H9 (cell line): ENCODE measurements around the gene HOXC11. TPM values are rescaled to one million over a fixed set of nuclear protein-coding genes. Genes with fewer than 3 reads are reported as not detected.

Experiments
- DNase-seq: peaks from one replicate; pipeline ENCODE4 v3.0.0-alpha.2; 2017
- H2AFZ ChIP-seq: one replicate; pipeline ENCODE4 v1.6.1; 2013; ENCODE audit warnings: mild to moderate bottlenecking, low read length, control low read depth, moderate library complexity
- H2AK5ac ChIP-seq: 2 replicates; pipeline ENCODE4 v1.6.1; 2013; ENCODE audit warnings: low read length, control low read depth, mixed read lengths; ENCODE audit not compliant: insufficient read length
- H2BK120ac ChIP-seq: one replicate; pipeline ENCODE4 v1.6.1; 2013; ENCODE audit warnings: low read depth, mild to moderate bottlenecking, low read length, control low read depth, inconsistent platforms; ENCODE audit not compliant: poor library complexity, severe bottlenecking
- H2BK12ac ChIP-seq: 2 replicates; pipeline ENCODE4 v1.6.1; 2013; ENCODE audit warnings: low read length, control low read depth, mixed read lengths, low read depth; ENCODE audit not compliant: insufficient read length
- H2BK15ac ChIP-seq: 2 replicates; pipeline ENCODE4 v1.6.1; 2013; ENCODE audit warnings: low read depth, low read length, control low read depth
- H2BK20ac ChIP-seq: one replicate; pipeline ENCODE4 v1.6.1; 2013; ENCODE audit warnings: low read depth, mild to moderate bottlenecking, low read length, control low read depth, inconsistent platforms; ENCODE audit not compliant: poor library complexity, severe bottlenecking
- H2BK5ac ChIP-seq: 2 replicates; pipeline ENCODE4 v1.6.1; 2013; ENCODE audit warnings: low read length, control low read depth, mixed read lengths; ENCODE audit not compliant: insufficient read length
- H3K14ac ChIP-seq: 2 replicates; pipeline ENCODE4 v1.6.1; 2013; ENCODE audit warnings: low read length, control low read depth; ENCODE audit not compliant: insufficient read depth
- H3K18ac ChIP-seq: 2 replicates; pipeline ENCODE4 v1.6.1; 2013; ENCODE audit warnings: low read depth, mild to moderate bottlenecking, mixed read lengths, low read length, control low read depth; ENCODE audit not compliant: insufficient read length
- H3K23ac ChIP-seq: 2 replicates; pipeline ENCODE4 v1.6.1; 2013; ENCODE audit warnings: low read length, control low read depth, mixed read lengths, low read depth; ENCODE audit not compliant: insufficient read length
- H3K23me2 ChIP-seq: 2 replicates; pipeline ENCODE4 v1.6.1; 2013; ENCODE audit warnings: low read depth, mild to moderate bottlenecking, mixed read lengths, low read length, control low read depth; ENCODE audit not compliant: insufficient read length, poor library complexity, severe bottlenecking
- H3K27ac ChIP-seq: 2 replicates; pipeline ENCODE4 v1.5.1; 2013; ENCODE audit warnings: low read length, control low read depth, mixed read lengths, low read depth; ENCODE audit not compliant: insufficient read length
- H3K27me3 ChIP-seq: 2 replicates; pipeline ENCODE4 v1.6.1; 2013; ENCODE audit warnings: low read length, control low read depth, inconsistent platforms; ENCODE audit not compliant: insufficient read depth
- H3K4ac ChIP-seq: 2 replicates; pipeline ENCODE4 v1.6.1; 2013; ENCODE audit warnings: low read depth, mild to moderate bottlenecking, control low read depth, inconsistent platforms, low read length, moderate library complexity
- H3K4me1 ChIP-seq: 2 replicates; pipeline ENCODE4 v1.6.1; 2013; ENCODE audit warnings: low read length, control low read depth, inconsistent platforms; ENCODE audit not compliant: insufficient read depth
- H3K4me2 ChIP-seq: 2 replicates; pipeline ENCODE4 v1.6.1; 2013; ENCODE audit warnings: low read length, control low read depth, mixed read lengths; ENCODE audit not compliant: insufficient read length, insufficient read depth
- H3K56ac ChIP-seq: 2 replicates; pipeline ENCODE4 v1.6.1; 2013; ENCODE audit warnings: low read depth, mild to moderate bottlenecking, mixed read lengths, low read length, control low read depth; ENCODE audit not compliant: insufficient read length
- H3K79me1 ChIP-seq: 2 replicates; pipeline ENCODE4 v1.6.1; 2013; ENCODE audit warnings: low read depth, mild to moderate bottlenecking, moderate library complexity, low read length, control low read depth, inconsistent platforms; ENCODE audit not compliant: insufficient read depth, poor library complexity, severe bottlenecking
- H3K79me2 ChIP-seq: 2 replicates; pipeline ENCODE4 v1.6.1; 2013; ENCODE audit warnings: low read length, control low read depth, inconsistent platforms; ENCODE audit not compliant: insufficient read depth
- H3K9ac ChIP-seq: 2 replicates; pipeline ENCODE4 v1.6.1; 2013; ENCODE audit warnings: low read length, control low read depth, mixed read lengths; ENCODE audit not compliant: insufficient read length; ENCODE audit errors: extremely low read depth
- H3K9me3 ChIP-seq: one replicate; pipeline ENCODE4 v1.6.1; 2013; ENCODE audit warnings: low read depth, low read length, inconsistent platforms; ENCODE audit not compliant: control insufficient read depth
- H3T11ph ChIP-seq: one replicate; pipeline ENCODE4 v1.6.1; 2013; ENCODE audit warnings: mild to moderate bottlenecking, low read length, control low read depth, inconsistent platforms
- H4K20me1 ChIP-seq: one replicate; pipeline ENCODE4 v1.6.1; 2013; ENCODE audit not compliant: control insufficient read depth, insufficient read length, insufficient read depth
- H4K5ac ChIP-seq: 2 replicates; pipeline ENCODE4 v1.6.1; 2013; ENCODE audit warnings: low read depth, mild to moderate bottlenecking, mixed read lengths, low read length, control low read depth; ENCODE audit not compliant: insufficient read length
- H4K8ac ChIP-seq: replicated peaks from 2 replicates; pipeline ENCODE4 v1.6.1; 2013; ENCODE audit warnings: low read length, control low read depth, mixed read lengths, low read depth; ENCODE audit not compliant: insufficient read length
- H4K91ac ChIP-seq: 2 replicates; pipeline ENCODE4 v1.6.1; 2013; ENCODE audit warnings: low read depth, mild to moderate bottlenecking, moderate library complexity, mixed read lengths, low read length, control low read depth; ENCODE audit not compliant: insufficient read length
- H3K27ac Mint-ChIP-seq, 3 experiments: 2 replicates in 2 of 3; 3 replicates in 1 of 3; pipeline ENCODE4 v1.8.0; 2020 to 2021; ENCODE audit warnings: mixed read lengths in 3 of 3, mild to moderate bottlenecking in 1 of 3, moderate library complexity in 1 of 3
- H3K27me3 Mint-ChIP-seq: 2 replicates; pipeline ENCODE4 v1.8.0; 2021; ENCODE audit warnings: low read depth, mild to moderate bottlenecking, moderate library complexity, mixed read lengths
- H3K36me3 Mint-ChIP-seq, 3 experiments: 2 replicates in 2 of 3; 3 replicates in 1 of 3; pipeline ENCODE4 v1.8.0; 2020 to 2021; ENCODE audit warnings: low read depth in 3 of 3, mixed read lengths in 3 of 3; ENCODE audit not compliant: insufficient read depth in 1 of 3
- H3K4me1 Mint-ChIP-seq, 2 experiments: 2 replicates each; pipeline ENCODE4 v1.8.0; 2020; ENCODE audit warnings: mixed read lengths in 2 of 2
- H3K4me3 Mint-ChIP-seq, 2 experiments: 2 replicates in 1 of 2; 3 replicates in 1 of 2; pipeline ENCODE4 v1.8.0; 2020 to 2021; ENCODE audit warnings: mild to moderate bottlenecking in 2 of 2, mixed read lengths in 2 of 2, moderate library complexity in 1 of 2
- H3K9me3 Mint-ChIP-seq, 2 experiments: 2 replicates in 1 of 2; 3 replicates in 1 of 2; pipeline ENCODE4 v1.8.0; 2020; ENCODE audit warnings: mild to moderate bottlenecking in 2 of 2, mixed read lengths in 2 of 2, moderate library complexity in 1 of 2
- WGBS: extraction: QIAGEN DNeasy Blood & Tissue Kit; methylation state at CpG from one replicate; pipeline ENCODE4 v1.1.7; 2013; ENCODE audit warnings: missing lambda C conversion rate, low lambda C conversion rate, mixed read lengths; ENCODE audit not compliant: insufficient read length; ENCODE audit errors: extremely low coverage; 5-methylcytosine and 5-hydroxymethylcytosine counted together
- total RNA-seq: library from RNA; stranded (reverse); gene quantifications from 2 replicates; pipeline ENCODE4 v1.2.1, GENCODE V29; 2021
- TF ChIP-seq, protein P1 (sequence below): fragments of 200-600 bp; sonication (generic); conservative IDR thresholded peaks from 3 replicates; pipeline ENCODE4 v1.8.0; 2021; ENCODE audit warnings: antibody characterized with exemption, mild to moderate bottlenecking

HOXC11 gene
- total RNA-seq, 1 experiment from 2014 or later, result not detected

- Mint-ChIP-seq H3K4me3 (no peak overlapping the region), H3K4me1 (peaks cover 0 to 12% of the 10 kb centered on the region in 2 experiments; a peak in 2 of 4 replicates), H3K9me3 (peaks cover 6 to 18% of the 10 kb centered on the region in 2 experiments; a peak in 4 of 5 replicates), H3K36me3 (no peaks in the 10 kb centered on the region; a peak in 2 of 7 replicates), H3K27me3 (peaks cover 100% of the 10 kb centered on the region), H3K27ac (no peak overlapping the region)
- Histone ChIP-seq H3K4ac (no peak overlapping the region), H3K79me2 (no peaks in the 10 kb centered on the region), H4K8ac (no peak overlapping the region), H3K79me1 (no peaks in the 10 kb centered on the region), H2BK20ac (no peak overlapping the region), H2BK15ac (no peak overlapping the region), H4K91ac (no peak overlapping the region), H3K23ac (no peak overlapping the region), H3K9me3 (no peaks in the 10 kb centered on the region), H3K56ac (no peak overlapping the region), H4K20me1 (no peaks in the 10 kb centered on the region), H3K14ac (no peak overlapping the region), H3K27ac (no peak overlapping the region), H3K23me2 (no peaks in the 10 kb centered on the region), H2BK120ac (no peak overlapping the region), H2AK5ac (no peak overlapping the region), H4K5ac (no peak overlapping the region), H2BK12ac (no peak overlapping the region), H3K4me1 (no peaks in the 10 kb centered on the region), H2AFZ (no peak overlapping the region), H3K4me2 (no peak overlapping the region), H3T11ph (no peak overlapping the region), H3K27me3 (peaks cover 94% of the 10 kb centered on the region), H3K18ac (no peak overlapping the region), H2BK5ac (no peak overlapping the region), H3K9ac (no peak overlapping the region)
- no peak for DNase-seq
- no CpG with 5 or more reads among the region's 15 CpGs for WGBS
- TF ChIP-seq, protein P1, sequence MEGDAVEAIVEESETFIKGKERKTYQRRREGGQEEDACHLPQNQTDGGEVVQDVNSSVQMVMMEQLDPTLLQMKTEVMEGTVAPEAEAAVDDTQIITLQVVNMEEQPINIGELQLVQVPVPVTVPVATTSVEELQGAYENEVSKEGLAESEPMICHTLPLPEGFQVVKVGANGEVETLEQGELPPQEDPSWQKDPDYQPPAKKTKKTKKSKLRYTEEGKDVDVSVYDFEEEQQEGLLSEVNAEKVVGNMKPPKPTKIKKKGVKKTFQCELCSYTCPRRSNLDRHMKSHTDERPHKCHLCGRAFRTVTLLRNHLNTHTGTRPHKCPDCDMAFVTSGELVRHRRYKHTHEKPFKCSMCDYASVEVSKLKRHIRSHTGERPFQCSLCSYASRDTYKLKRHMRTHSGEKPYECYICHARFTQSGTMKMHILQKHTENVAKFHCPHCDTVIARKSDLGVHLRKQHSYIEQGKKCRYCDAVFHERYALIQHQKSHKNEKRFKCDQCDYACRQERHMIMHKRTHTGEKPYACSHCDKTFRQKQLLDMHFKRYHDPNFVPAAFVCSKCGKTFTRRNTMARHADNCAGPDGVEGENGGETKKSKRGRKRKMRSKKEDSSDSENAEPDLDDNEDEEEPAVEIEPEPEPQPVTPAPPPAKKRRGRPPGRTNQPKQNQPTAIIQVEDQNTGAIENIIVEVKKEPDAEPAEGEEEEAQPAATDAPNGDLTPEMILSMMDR, result no peak
Observed at GRCh38 chr12:53980802-53981496, 8.0 kb downstream of the HOXC11 start.
